D341Med (cell line): ENCODE results near the gene SAP25.

Source experiments
- DNase-seq: peaks from one replicate; pipeline ENCODE4 v3.0.0; 2012; ENCODE audit warnings: low spot score

The SAP25 gene

DNA sequence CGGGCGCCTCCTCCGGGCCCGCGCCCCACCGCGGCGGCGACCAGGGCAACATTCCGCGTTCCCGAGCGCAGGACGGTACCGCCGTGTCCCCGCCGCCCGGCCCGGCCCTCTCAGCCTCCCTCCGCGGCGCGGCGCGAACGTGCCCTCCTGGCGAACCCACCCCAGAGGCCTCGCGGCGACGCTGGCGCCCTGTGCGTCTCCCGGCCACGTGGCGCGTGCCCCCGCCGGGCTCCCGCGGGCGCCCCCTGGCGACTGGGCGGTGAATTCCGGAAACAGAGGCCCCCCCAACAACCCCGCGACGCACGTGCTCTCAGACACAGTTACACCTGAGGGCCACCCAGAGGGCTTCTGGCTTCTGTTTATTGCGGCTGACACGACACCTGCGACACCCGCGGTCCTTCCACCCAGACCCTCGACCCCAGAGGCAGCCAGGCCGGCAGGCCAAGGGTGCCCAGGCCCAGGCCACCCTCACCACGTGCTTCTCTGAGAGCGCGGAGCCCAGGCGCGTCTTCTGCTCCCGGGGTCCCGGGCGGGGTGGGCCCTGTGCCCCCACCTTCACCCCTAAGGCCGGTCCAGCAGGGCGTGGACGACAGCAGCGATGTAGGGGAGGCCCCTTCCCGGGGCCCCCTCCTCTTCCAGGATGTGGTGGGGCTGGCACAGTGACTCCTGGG, at the start of gene SAP25:
SAP25 (minus strand) TSS at position 210 of the 671 bp plus-strand sequence; CDS start at position 52, 158 bp downstream.
- DNase-seq = no peak

DNA sequence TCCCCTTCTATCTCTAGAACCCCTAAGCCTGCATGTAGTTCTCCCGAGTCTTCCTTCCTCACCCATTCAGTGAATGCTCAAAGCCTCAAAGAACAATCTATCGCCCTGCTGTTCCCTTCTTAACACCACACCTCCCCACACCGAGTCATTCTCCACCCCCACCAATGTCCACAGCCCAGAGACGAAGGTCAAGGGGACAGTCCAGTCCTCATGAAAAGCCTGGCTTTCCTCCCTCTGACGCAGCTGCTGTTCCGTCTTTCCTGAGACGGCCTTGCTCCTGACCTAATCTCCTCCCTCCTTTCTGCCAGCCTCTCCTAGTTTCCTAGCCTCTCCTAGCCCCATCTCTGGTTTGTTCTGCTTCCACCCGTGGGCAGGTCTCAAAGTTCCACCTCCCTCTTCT, 47.9 kb upstream of the SAP25 start:
- DNase-seq = no peak

DNA sequence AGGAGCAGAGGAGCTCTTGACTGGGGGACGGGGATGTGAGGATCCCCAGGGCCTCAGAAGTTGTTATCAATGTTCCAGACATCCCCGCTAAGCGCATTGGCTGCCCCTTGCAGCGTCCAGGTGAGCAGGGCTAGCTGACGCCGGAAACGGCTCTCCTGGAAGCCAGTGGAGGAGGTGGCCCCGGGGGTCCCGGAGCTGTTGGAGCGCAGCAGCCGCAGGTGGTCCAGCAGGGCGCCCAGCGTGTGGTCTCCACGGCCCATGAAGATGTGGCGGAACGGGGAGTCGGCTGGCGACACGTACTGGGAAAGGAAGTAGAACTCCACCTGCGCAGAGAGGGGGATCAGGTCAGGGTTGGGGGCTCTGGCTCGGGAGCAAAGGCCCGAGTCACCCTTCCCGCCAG, 47.1 kb upstream of the SAP25 start:
- DNase-seq = no peak

DNA sequence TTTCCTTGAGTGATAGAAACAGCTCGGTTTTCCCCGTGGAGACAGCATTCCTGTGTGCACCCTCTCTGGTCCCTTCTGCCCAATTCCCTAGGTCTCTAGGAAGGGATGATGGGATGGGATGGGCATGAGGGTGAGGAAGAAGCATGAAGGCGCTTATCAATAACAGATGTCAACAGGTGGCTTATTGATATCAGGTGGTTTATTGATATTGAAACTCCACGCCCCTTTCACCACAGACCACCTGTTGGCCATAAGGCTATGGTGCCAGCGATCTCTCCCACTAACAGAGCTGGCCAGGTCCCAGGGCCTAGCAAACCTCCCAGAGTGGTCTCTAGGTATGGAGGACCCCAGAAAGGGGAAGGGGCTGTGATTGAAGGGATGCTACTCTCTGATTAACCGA, 46.5 kb upstream of the SAP25 start:
- DNase-seq = no peak

DNA sequence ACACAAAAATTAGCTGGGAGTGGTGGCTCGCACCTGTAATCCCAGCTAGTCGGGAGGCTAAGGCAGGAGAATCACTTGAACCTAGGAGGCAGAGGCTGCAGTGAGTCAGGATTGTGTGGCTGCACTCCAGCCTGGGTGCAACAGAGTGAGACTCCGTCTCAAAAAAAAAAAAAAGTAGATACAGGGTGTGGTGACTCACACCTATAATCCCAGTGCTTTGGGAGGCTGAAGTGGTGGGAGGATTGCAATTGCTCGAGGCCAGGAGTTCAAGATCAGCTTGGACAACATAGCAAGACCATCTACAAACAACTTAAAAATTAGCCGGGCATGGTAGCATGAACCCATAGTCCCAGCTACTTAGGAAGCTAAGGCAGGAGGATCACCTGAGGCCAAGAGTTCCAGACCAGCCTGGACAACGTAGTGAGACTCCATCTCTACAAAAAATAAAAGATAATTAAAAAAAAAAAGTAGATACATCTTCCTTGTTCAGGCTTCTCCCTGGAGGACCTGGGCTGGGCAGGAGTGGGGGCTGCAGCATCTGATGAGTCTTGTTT, 40.7 kb upstream of the SAP25 start:
- DNase-seq = no peak

DNA sequence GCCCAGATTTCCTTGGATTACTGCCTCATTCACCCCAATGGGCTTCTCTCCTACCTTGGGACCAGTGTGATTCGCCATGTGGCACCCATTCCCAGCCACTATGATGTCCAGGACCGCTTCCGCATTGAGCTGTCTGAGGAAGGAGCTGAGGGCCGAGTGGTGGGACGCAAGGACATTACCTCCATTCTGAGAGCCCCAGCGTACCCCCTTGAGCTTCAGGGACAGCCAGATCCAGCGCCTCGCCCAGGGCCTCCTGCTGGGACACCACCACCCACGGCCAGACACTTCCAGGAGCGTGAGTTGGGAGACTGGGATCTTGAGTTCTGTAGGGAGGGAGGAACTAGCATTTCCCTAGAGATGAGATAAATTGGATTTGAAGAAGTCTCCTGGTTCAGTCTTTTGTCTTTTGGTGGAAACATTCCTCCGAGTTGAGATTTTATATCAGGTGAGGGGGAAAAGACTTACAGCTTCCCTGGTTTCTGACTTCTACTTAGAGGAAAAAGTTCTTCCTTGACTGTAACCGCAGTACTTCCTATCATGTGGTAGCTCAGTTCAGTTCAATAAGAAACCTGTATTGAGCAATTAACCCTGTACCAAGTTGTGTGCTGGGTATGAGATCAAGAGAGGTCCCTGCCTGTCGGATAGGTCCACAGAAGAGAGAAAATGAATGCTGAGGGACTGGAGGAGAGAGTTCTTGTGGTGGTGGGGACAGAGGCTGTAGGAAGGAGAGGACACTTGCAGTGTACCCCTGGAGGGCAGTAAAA, 39.9 kb upstream of the SAP25 start:
- no peak for DNase-seq

DNA sequence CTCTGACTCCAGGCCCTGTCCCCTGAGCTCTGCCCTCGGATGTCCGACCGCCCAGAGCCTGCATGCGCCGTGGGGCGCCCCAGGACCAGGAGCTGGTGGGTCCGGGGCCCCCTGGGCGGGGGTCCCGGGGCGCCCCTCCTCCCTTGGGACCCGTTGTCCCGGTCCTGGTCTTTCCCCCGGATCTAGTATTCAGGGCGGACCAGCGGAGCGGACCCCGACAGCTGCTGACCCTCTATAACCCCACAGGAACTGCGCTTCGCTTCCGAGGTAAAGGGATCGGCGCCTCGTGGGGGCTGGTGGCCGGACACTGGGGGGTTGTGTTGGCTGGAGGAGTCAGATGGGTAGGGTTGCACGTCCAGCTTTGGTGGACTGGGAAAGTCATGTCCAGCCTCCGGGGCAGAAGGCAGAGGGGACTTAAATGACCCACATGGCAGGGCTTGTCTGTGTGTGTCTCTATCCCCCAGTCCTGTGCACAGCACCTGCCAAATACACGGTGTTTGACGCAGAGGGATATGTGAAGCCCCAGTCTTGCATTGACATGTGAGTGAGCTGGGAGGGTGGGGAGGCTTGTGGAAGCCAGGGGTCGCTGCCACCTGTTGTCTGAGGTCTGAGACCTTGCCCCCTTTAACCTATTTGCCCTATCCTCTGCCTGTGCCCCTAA, 39.2 kb upstream of the SAP25 start:
- DNase-seq = no peak

DNA sequence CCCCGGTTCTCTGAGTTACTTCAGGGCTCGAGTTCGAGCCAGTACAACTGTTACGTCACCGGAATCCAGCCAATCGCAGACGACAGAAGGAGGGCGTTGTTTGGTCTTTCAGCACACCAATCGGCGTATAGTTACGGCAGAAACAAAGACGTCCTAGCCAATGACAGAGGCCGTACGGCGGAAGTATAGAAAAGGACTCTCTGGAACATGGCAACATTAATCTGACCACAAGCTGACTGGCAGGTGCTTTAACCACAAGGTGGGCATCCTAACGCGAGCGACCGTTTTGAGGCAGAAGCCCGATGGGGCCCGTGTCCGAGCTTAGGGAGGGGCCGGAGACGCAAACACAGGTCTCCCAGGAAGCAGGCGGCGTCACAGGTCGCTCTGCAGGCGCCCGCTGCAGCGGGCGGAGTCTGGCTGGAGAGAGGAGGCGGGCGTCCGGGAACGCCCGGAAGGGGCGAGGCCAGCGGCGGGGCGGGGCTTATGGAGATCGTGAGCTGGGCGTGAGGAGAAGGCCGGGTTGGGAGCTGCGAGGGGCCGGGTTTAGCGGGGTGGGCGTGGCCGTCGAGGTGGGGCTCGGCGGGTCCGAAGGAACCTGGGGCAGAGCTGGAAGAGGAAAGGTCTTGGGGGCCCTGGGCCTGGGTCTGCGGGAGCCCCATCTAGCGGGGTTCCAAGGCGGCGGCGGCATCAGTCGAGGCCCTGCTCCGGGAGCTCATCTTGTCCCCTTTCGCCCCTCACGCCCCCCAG, 38.5 kb upstream of the SAP25 start, which contains the start of gene MOSPD3:
MOSPD3 (plus strand) TSS at position 558 of the 747 bp plus-strand sequence. CDS start 252 bp downstream, outside the sequence.
- peak; percentile 98 for DNase-seq

DNA sequence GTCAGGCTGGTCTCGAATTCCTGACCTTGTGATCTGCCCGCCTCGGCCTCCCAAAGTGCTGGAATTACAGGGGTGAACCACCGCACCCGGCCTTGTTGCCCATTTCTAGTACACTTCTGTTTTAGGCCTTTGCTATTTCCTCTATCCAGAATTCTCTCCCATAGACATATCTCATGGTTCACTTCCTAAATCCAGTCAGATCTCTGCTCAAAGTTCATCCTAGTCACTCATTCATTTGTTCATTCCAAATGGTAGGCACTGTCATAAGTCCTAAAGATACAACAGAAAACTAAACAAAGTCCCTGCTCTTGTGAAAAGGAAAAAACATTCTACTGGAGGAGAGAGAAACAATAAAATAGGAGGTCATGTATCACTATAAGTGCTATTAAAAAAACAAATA, 36.3 kb upstream of the SAP25 start:
- no peak for DNase-seq

DNA sequence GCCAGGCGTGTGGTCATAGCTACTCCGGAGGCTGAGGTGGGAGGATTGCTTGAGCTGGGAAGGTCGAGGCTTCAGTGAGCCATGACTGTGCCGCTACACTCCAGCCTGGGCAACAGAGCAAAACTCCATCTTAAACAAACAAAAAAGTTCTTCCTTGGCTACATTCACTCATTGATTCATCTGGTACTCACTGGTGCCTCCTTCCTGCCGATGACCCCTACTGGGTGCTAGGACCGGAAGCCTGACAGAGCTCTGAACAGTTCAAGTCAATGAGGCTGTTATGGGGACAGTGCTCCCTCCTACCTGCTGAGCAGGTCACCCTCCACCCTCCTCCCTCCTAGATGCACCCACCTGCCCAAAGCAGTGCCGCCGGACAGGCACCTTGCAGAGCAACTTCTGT, 33.4 kb upstream of the SAP25 start:
- DNase-seq = no peak

DNA sequence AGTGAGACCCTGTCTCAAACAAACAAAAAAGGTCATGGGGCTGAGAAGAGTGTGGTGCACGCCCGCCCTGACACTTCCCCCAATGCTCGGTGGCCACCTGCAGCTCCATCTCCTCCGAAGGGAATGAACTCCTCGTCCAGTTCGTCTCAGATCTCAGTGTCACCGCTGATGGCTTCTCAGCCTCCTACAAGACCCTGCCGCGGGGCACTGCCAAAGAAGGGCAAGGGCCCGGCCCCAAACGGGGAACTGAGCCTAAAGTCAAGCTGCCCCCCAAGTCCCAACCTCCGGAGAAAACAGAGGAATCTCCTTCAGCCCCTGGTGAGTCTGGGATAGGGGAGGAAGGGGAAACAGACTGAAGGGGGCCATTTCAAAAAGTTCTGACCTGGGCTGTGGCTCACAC, 32.6 kb upstream of the SAP25 start:
- DNase-seq = no peak

DNA sequence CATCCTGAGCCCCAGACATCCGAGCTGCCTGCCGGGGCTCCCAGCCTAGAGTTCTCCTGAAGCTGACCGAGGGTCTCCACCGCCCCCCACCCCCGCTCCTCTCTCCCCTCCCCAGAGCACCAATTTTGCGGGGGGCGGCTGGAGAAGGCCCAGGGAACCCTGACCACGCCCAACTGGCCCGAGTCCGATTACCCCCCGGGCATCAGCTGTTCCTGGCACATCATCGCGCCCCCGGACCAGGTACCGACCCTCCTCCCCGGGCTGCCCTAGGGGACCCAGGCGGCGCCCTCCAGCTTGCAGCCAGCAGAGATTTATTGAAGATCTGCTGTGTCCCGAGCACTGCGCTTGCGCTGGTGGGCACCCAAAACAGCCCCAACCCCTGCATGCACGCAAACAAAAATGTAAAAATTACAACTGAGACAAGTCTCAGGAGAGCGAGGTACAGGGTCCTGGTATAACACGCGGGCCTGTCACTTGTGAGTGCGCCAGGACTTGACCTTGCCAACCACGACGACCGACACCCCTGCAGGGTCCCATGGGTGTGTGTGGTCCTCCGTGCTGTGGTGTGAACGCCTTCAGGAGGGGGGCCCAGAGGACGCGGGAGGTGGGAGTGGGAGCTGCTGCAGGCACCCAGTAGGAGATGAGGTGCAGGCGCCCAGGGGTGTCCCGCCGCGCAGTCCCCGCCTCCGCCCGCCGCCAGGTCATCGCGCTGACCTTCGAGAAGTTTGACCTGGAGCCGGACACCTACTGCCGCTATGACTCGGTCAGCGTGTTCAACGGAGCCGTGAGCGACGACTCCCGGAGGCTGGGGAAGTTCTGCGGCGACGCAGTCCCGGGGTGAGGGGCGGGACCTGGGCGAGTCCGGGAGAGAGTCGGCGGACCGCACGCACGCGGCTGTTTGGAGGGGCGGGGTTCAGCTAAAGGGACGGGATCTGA, 31.5 kb upstream of the SAP25 start:
- peak; percentile 55 for DNase-seq

DNA sequence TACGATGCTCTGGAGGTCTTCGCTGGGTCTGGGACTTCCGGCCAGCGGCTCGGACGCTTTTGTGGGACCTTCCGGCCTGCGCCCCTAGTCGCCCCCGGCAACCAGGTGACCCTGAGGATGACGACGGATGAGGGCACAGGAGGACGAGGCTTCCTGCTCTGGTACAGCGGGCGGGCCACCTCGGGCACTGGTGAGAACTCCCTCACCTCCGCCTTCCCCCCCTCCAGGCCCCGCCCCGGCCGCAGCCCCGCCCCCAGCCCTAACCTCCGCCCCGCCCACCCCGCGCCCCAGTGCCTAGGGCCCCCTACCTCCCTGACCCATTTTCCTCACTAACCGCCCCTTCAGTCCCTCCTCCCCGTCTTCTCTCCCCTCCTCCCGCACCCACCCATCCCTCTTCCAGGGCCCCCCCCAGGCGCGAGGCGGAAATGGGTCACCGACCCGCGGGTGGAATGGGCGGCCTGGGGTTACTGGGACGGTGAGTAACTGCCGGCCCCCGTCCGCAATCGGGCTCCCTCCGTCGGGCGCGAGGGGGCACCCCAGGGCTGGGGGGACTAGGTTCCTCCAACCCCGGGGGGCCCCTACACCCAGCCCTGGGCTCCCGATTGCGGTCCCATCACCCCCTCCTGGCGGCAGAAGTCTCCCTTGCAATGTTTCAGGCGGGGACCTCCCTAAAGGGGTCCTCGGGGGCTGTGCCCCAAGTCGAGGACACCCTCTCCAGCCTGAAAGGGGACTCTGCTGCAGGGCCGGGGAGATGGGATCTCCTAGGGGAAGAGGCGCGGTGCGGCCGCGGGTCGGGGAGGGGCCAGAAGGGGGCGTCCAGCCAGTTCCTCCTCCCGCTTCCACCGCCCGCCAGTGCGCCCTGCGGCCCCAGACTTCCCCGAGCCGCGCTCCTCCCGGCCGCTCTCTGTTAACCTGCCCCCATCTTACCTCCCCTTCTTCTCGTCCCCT, 30.6 kb upstream of the SAP25 start:
- peak; percentile 82 for DNase-seq

DNA sequence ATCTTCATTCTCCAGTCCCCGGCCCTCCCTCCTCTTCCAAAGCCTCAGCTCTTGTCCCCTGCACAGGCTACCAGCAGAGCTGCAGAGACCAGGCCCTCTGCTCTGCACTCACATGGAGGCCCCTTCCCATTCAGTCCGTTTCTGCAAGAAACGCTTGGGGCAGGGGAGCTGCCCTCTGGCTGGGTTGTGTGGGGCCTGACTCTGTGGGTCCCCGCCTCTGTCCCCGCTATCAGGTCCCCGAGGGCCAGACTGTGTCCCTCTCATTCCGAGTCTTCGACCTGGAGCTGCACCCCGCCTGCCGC, 30.0 kb upstream of the SAP25 start:
- DNase-seq = no peak

DNA sequence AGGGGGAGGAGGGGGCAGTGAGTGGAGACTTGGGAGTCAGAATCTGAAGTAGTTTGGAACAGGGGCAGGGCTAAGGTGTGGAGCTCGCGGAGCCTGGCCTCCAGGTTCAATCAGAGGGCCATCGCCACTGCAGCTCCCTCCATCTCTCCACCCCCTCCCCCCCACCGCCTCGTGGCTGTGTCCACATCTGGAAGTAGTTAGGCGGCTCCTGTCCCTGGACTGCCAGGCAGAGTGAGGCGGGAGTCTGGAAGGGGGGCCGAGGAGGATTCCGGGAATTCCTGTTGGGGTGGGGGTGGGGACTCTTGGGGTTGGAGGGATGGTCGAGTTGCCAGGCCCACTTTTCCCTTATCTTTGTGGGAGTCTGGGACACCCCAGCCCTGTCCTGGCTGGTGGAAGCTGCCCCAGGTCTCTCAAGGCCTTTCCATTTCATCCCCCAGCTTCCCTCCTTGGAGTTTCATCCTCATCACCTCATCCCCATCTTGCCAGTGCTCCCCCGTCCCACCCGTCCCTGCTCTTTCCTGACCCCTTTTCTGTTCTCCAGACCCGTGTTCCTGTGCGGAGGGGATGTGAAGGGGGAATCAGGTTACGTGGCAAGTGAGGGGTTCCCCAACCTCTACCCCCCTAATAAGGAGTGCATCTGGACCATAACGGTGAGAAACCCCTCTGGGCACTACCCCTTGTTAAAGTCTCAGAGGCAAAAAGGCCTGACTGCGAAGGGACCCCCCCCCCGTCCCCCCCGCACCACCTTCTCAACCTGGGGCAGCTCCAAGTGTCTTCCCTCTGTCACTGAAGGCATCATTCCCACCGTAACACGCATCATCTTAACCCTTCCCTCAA, 29.4 kb upstream of the SAP25 start:
- DNase-seq = no peak

DNA sequence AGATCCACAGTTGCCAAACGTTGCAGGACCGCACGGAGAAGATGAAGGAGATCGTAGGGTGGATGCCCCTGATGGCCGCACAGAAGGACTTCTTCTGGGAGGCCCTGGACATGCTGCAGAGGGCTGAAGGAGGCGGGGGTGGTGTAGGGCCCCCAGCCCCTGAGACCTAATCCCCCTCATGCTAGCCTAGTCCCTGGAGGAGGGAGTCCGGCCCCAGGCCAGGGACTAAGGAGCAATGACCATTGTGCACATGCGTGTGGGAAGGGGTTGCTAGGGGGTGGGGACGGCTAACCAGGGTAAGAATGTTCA, 27.0 kb upstream of the SAP25 start:
- DNase-seq = no peak

DNA sequence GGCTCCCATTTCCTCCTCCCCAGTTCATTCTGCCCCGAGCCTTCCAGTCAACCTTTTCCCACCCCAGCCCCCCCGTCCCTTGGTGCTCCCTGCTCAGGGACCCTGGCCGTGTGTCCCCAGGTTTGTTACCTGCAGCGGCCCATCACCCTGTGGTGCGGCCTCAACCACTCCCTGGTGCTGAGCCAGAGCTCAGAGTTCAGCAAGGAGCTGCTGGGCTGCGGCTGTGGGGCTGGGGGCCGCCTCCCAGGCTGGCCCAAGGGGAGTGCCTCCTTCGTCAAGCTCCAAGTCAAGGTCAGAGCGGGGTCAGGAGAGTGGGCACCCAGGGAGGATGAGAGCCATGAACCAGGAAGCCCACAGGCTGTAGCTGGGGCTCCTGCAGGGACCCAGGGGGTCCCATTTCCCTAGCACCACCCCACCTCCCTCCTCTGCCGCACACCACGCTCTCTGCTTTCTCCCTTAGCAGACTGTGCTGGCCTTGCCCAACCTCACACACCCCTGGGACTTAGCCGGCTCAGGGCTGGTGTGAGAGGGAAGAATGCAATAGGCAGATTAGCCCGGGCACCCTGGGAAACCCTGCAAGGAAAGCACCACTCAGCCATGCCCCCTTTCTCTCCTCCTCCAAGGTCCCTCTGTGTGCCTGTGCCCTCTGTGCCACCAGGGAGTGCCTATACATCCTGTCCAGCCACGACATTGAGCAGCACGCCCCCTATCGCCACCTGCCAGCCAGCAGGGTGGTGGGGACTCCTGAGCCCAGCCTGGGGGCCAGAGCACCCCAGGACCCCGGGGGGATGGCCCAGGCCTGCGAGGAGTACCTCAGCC, 26.4 kb upstream of the SAP25 start:
- DNase-seq = peak; percentile 53

DNA sequence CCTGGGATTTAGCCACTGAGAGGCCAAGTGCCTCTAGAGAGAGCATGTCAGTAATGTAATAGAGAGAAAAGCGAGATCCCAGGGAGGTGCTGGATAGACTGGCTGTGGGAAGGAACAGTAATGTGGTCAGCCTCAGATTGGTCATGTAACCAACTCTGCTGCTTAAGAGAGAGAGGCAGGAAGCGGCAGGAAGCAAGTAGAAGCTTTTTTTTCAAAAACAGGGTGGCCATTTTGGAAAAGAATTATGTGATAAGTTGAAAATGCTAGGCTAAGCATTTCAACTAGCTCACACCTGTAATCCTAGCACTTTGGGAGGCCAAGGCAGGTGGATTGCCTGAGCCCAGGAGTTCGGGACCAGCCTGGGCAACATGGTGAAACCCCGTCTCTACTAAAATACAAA, 24.7 kb upstream of the SAP25 start:
- DNase-seq = no peak
